Epithelial cell of umbilical artery (primary cell): ENCODE results near the gene POM121L12. TPM values are rescaled to one million over a fixed set of nuclear protein-coding genes. Genes with fewer than 3 reads are reported as not detected.

Experiments
- total RNA-seq: library from RNA; depleted of rRNA; stranded (reverse); fragments of >200 nt; gene quantifications from 2 replicates; pipeline ENCODE4 v1.2.3, GENCODE V29; 2014

The POM121L12 gene
- not detected in 2 replicates for total RNA-seq

GRCh38 chr7:53035499-53036412 lies at the start of gene POM121L12:
Gene POM121L12 (plus strand): TSS chr7:53035633. CDS start chr7:53035672, 39 bp downstream.

